ENCODE data around the gene GMDS.

Gene GMDS

GRCh38 chr6:2245103-2245876 lies at the start of gene GMDS:
Gene GMDS (minus strand): TSS chr6:2245605.
- peak; percentile 77 for DNase-seq (ENCODE audit: low read depth)

GRCh38 chr6:2285510-2285909 lies 40.1 kb upstream of the GMDS start:
- no peak for DNase-seq (ENCODE audit: low read depth)

- DNase-seq (ENCODE audit: low read depth), result no peak
Observed at GRCh38 chr6:2275892-2276242, 30.5 kb upstream of the GMDS start.

GRCh38 chr6:2274981-2275891 lies 29.8 kb upstream of the GMDS start:
- no peak for DNase-seq (ENCODE audit: low read depth)

GRCh38 chr6:2272696-2273095 lies 27.3 kb upstream of the GMDS start:
- no peak for DNase-seq (ENCODE audit: low read depth)

- no peak for DNase-seq (ENCODE audit: low read depth)
Observed at GRCh38 chr6:2270054-2270453, 24.6 kb upstream of the GMDS start.

GRCh38 chr6:2266841-2267240 lies 21.4 kb upstream of the GMDS start:
- no peak for DNase-seq (ENCODE audit: low read depth)

GRCh38 chr6:2266031-2266795 lies 20.8 kb upstream of the GMDS start:
- DNase-seq (ENCODE audit: low read depth), result no peak

GRCh38 chr6:2264932-2265331 lies 19.5 kb upstream of the GMDS start:
- no peak for DNase-seq (ENCODE audit: low read depth)

GRCh38 chr6:2263896-2264295 lies 18.5 kb upstream of the GMDS start:
- no peak for DNase-seq (ENCODE audit: low read depth)

GRCh38 chr6:2259574-2259973 lies 14.2 kb upstream of the GMDS start:
- DNase-seq (ENCODE audit: low read depth), result no peak

- no peak for DNase-seq (ENCODE audit: low read depth)
Observed at GRCh38 chr6:2259002-2259494, 13.6 kb upstream of the GMDS start.

- DNase-seq (ENCODE audit: low read depth), result no peak
Observed at GRCh38 chr6:2258112-2258511, 12.7 kb upstream of the GMDS start.

GRCh38 chr6:2257363-2257762 lies 12.0 kb upstream of the GMDS start:
- no peak for DNase-seq (ENCODE audit: low read depth)

- DNase-seq (ENCODE audit: low read depth), result no peak
Observed at GRCh38 chr6:2254747-2255146, 9.3 kb upstream of the GMDS start.

- DNase-seq (ENCODE audit: low read depth), result no peak
Observed at GRCh38 chr6:2249126-2249525, 3.7 kb upstream of the GMDS start.

- DNase-seq (ENCODE audit: low read depth), result no peak
Observed at GRCh38 chr6:2247664-2248063, 2.3 kb upstream of the GMDS start.

- DNase-seq (ENCODE audit: low read depth), result no peak
Observed at GRCh38 chr6:2245877-2246863, 765 bp upstream of the GMDS start.

GRCh38 chr6:2244261-2245102 lies 923 bp downstream of the GMDS start:
- no peak for DNase-seq (ENCODE audit: low read depth)

GRCh38 chr6:2242311-2242710 lies 3.1 kb downstream of the GMDS start:
- no peak for DNase-seq (ENCODE audit: low read depth)
